ENCODE measurements around the gene LRRN2.

Gene LRRN2

DNA sequence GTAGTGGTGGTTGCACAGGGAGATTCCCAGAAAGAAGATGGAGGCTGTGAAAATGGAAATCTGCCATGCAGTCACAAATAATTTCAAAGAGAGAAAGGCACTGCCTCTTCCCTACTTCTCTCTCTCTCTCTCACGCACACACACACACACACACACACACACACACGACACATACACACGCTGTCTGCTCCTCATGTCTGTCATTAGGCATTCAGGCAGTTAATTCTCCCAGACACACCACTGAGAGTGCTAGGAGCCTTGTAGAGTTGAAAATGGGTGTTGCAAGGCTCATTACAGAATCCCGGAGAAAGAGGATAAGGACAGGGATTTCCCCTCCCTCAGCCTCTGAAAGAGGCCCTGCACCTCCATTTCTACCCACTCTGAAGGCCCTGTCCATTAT is 47.8 kb upstream of the LRRN2 start:
- H3K4me2 ChIP-seq (ENCODE audit: low read length) = no peak overlapping the region
- no peaks in the 10 kb centered on the region for H3K9me3 ChIP-seq (ENCODE audit: low read length)
- H3K4me3 ChIP-seq (ENCODE audit: low read depth, low read length, poor library complexity, severe bottlenecking) = no peak overlapping the region
- H3F3A ChIP-seq (ENCODE audit: insufficient read depth, low read length) = no peaks in the 10 kb centered on the region
- H3K9me2 ChIP-seq (ENCODE audit: low read depth, low read length) = no peaks in the 10 kb centered on the region
- H3K36me3 ChIP-seq (ENCODE audit: insufficient read depth, low read length) = no peaks in the 10 kb centered on the region
- H2AFZ ChIP-seq (ENCODE audit: low read length) = no peak overlapping the region
- H3K27ac ChIP-seq (ENCODE audit: low read depth, low read length, poor library complexity, severe bottlenecking) = no peak overlapping the region
- no peaks in the 10 kb centered on the region for H4K20me1 ChIP-seq (ENCODE audit: insufficient read depth, low read length)
- H3K4me1 ChIP-seq (ENCODE audit: insufficient read depth, low read length, severe bottlenecking) = no peaks in the 10 kb centered on the region
- H3K9ac ChIP-seq (ENCODE audit: low read length) = no peak overlapping the region
- H3K27me3 ChIP-seq (ENCODE audit: insufficient read depth, low read length) = no peaks in the 10 kb centered on the region
- no peaks in the 10 kb centered on the region for H3K79me2 ChIP-seq (ENCODE audit: insufficient read depth, low read length)
- TF ChIP-seq EZH2 (IDR thresholded peaks at IDR 0.05; ENCODE audit: borderline replicate concordance, low read length) = no peak
- TF ChIP-seq, protein P1, sequence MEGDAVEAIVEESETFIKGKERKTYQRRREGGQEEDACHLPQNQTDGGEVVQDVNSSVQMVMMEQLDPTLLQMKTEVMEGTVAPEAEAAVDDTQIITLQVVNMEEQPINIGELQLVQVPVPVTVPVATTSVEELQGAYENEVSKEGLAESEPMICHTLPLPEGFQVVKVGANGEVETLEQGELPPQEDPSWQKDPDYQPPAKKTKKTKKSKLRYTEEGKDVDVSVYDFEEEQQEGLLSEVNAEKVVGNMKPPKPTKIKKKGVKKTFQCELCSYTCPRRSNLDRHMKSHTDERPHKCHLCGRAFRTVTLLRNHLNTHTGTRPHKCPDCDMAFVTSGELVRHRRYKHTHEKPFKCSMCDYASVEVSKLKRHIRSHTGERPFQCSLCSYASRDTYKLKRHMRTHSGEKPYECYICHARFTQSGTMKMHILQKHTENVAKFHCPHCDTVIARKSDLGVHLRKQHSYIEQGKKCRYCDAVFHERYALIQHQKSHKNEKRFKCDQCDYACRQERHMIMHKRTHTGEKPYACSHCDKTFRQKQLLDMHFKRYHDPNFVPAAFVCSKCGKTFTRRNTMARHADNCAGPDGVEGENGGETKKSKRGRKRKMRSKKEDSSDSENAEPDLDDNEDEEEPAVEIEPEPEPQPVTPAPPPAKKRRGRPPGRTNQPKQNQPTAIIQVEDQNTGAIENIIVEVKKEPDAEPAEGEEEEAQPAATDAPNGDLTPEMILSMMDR (IDR thresholded peaks at IDR 0.05; ENCODE audit: low read length) = no peak

DNA sequence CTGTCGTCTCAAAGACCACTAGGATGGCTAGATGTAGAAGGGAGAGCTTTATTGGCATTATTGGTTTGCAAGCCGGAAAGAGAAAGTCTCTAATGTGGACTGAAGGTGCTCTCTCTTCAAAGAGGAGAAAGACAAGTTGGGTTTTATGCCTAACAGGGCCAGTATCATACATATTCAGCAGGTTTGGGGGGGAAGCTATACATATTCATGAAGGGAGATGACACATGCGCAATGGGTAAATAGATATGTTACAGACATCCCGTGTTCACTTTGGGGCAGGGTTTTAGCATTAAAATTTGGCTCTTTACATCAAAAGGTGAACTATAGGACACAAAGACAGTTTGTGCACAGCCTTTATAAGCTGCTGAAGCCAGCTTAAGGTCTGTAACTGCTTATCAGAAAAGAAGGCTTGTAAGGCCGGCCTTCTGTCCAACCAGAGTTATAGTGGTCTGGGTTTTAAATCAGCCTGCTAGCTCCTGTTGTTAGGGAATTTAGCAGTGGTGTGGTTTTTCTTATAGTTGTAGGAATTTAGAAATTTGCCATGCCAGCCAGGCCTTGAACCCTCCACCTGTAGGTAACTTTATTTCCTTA is 46.5 kb upstream of the LRRN2 start:
- H3K9ac ChIP-seq (ENCODE audit: low read length) = no peak overlapping the region
- no peaks in the 10 kb centered on the region for H4K20me1 ChIP-seq (ENCODE audit: insufficient read depth, low read length)
- no peaks in the 10 kb centered on the region for H3K79me2 ChIP-seq (ENCODE audit: insufficient read depth, low read length)
- no peak overlapping the region for H3K4me3 ChIP-seq (ENCODE audit: low read depth, low read length, poor library complexity, severe bottlenecking)
- H3F3A ChIP-seq (ENCODE audit: insufficient read depth, low read length) = no peaks in the 10 kb centered on the region
- TF ChIP-seq EZH2 (IDR thresholded peaks at IDR 0.05; ENCODE audit: borderline replicate concordance, low read length) = no peak
- TF ChIP-seq, protein P1 (IDR thresholded peaks at IDR 0.05; ENCODE audit: low read length) = no peak
- H3K36me3 ChIP-seq (ENCODE audit: insufficient read depth, low read length) = no peaks in the 10 kb centered on the region
- H3K27me3 ChIP-seq (ENCODE audit: insufficient read depth, low read length) = no peaks in the 10 kb centered on the region
- no peaks in the 10 kb centered on the region for H3K9me2 ChIP-seq (ENCODE audit: low read depth, low read length)
- H3K9me3 ChIP-seq (ENCODE audit: low read length) = no peaks in the 10 kb centered on the region
- peaks cover 7% of the 10 kb centered on the region for H3K4me1 ChIP-seq (ENCODE audit: insufficient read depth, low read length, severe bottlenecking)
- no peak overlapping the region for H2AFZ ChIP-seq (ENCODE audit: low read length)
- no peak overlapping the region for H3K4me2 ChIP-seq (ENCODE audit: low read length)
- H3K27ac ChIP-seq (ENCODE audit: low read depth, low read length, poor library complexity, severe bottlenecking) = no peak overlapping the region

DNA sequence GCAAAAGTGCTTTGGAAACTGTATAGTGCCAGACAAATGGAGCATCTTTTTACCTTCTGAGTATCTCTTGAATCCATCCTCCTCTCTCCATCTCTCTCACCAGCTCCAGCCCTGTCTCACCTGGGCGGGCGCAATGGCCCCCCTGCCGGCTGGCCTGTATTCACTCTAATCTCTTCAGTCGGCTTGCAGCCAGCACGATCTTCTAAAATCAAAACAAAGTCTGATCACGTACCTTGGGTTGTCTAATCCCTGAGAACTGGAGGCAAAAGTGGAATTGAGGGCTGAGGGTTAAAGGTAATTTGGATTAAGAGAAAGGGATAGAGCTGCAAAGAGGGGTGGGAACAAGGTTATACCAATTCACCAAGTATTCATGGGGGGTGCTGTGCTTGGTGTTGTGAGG is 46.0 kb upstream of the LRRN2 start:
- Histone ChIP-seq H3K4me1 (ENCODE audit: insufficient read depth, low read length, severe bottlenecking) (peaks cover 7% of the 10 kb centered on the region), H3K9ac (ENCODE audit: low read length) (no peak overlapping the region), H3K79me2 (ENCODE audit: insufficient read depth, low read length) (no peaks in the 10 kb centered on the region), H3K4me2 (ENCODE audit: low read length) (no peak overlapping the region), H3F3A (ENCODE audit: insufficient read depth, low read length) (no peaks in the 10 kb centered on the region), H3K27me3 (ENCODE audit: insufficient read depth, low read length) (no peaks in the 10 kb centered on the region), H3K9me2 (ENCODE audit: low read depth, low read length) (no peaks in the 10 kb centered on the region), H3K4me3 (ENCODE audit: low read depth, low read length, poor library complexity, severe bottlenecking) (no peak overlapping the region), H2AFZ (ENCODE audit: low read length) (no peak overlapping the region), H4K20me1 (ENCODE audit: insufficient read depth, low read length) (no peaks in the 10 kb centered on the region), H3K36me3 (ENCODE audit: insufficient read depth, low read length) (no peaks in the 10 kb centered on the region), H3K9me3 (ENCODE audit: low read length) (no peaks in the 10 kb centered on the region), H3K27ac (ENCODE audit: low read depth, low read length, poor library complexity, severe bottlenecking) (no peak overlapping the region)
- TF ChIP-seq EZH2 (IDR thresholded peaks at IDR 0.05; ENCODE audit: borderline replicate concordance, low read length) = no peak
- TF ChIP-seq, protein P1 (IDR thresholded peaks at IDR 0.05; ENCODE audit: low read length) = no peak
